ENCODE data around the gene NCOR1. TPM values are rescaled to one million over a fixed set of nuclear protein-coding genes. Genes with fewer than 3 reads are reported as not detected.
A peak's percentile ranks its signal among the peaks of the same experiment; 100 is the strongest.
"Not testable (repeated sequence)": the region's sequence is repeated elsewhere in the genome, so short reads cannot be mapped to it uniquely, and the experiment has no call there.

Gene NCOR1
- total and polyA plus RNA-seq, 2 of the 8 experiments (the other 6 are each of a cell fraction or from before 2014, with no cell fraction given) = 65.4 to 142 TPM

DNA sequence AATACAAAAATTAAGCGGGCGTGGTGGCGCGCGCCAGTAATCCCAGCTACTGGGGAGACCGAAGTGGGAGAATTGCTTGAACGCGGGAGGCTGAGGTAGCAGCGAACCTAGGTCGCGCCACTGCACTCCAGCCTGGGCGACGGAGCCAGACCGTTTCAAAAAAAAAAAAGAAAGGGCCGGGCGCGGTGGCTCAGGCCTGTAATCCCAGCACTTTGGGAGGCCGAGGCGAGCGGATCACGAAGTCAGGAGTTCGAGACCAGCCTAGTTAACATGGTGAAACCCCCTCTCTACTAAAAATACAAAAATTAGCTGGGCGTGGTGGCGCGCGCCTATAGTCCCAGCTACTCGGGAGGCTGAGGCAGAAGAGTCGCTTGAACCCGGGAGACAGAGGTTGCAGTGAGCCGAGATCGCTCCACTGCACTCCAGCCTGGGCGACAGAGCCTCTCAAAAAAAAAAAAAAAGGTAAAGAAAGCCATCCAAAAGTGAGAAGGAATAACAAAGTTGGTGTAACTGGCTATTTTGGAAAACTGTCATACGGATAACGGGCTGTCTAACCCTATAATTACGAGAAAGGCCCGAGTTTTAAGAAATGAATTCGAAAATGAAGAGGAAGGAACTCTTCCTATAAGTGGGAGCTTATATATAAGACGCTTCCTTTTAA, 1.1 kb upstream of the NCOR1 start:
- H3K4me3 ChIP-seq (ENCODE audit: extremely low read depth in 1 of 4, insufficient read depth in 2 of 4, low read depth in 3 of 4, low read length in 4 of 4) = peak overlapping the region; percentile 80 to 97 (median 94); a peak in 7 of 8 replicates
- H2BK120ac ChIP-seq (replicated peaks; ENCODE audit: low read depth, low read length); H4K20me1 ChIP-seq (replicated peaks in 1 of 2; ENCODE audit: control insufficient read depth in 1 of 2, insufficient read depth in 2 of 2, low read length in 2 of 2); H3K23me2 ChIP-seq (ENCODE audit: low read depth, low read length); H3K79me1 ChIP-seq (ENCODE audit: low read depth, low read length); H3K4ac ChIP-seq (replicated peaks; ENCODE audit: insufficient read length, low read depth, low read length); H3K36me3 ChIP-seq (ENCODE audit: control insufficient read depth in 2 of 4, insufficient read depth in 4 of 4, low read length in 3 of 4); H3K27me3 ChIP-seq (replicated peaks in 1 of 4; ENCODE audit: control insufficient read depth in 3 of 4, extremely low read depth in 1 of 4, insufficient read depth in 3 of 4, low read length in 3 of 4); H2BK20ac ChIP-seq (ENCODE audit: low read length); H3K14ac ChIP-seq (ENCODE audit: insufficient read length); H3K4me1 ChIP-seq (replicated peaks in 1 of 4; ENCODE audit: control insufficient read depth in 3 of 4, insufficient read depth in 4 of 4, low read length in 3 of 4); DNase-seq (ENCODE audit: low read depth in 1 of 2, low spot score in 2 of 2); H4K91ac ChIP-seq (replicated peaks; ENCODE audit: insufficient read length, low read length); H2BK15ac ChIP-seq (ENCODE audit: low read length); H3K23ac ChIP-seq (ENCODE audit: insufficient read length); FAIRE-seq; H4K5ac ChIP-seq (ENCODE audit: insufficient read length, low read depth, low read length); H3K56ac ChIP-seq (replicated peaks; ENCODE audit: insufficient read length, low read depth, low read length); H3K18ac ChIP-seq (ENCODE audit: extremely low read depth, low read length); H2AK5ac ChIP-seq (ENCODE audit: low read depth, low read length); H3K9me3 ChIP-seq (ENCODE audit: insufficient read depth in 2 of 2, low read depth in 1 of 2, low read length in 1 of 2): not testable (repeated sequence)
- WGBS, 2 experiments (ENCODE audit: extremely low coverage in 1 of 2, insufficient coverage in 1 of 2, insufficient read length in 1 of 2, insufficient replicate concordance in 2 of 2, low coverage in 1 of 2, low lambda C conversion rate in 2 of 2, missing lambda C conversion rate in 1 of 2) = 87% methylated on average over 26 of the region's 38 CpGs; no CpG with 5 or more reads in 1 of the 2 experiments
- POLR2A ChIA-PET (ENCODE audit: partially characterized antibody) = interaction anchor here (0.9 to 4.8 kb wide), 24 partner anchors 10 to 250 kb away, joined by 3 to 46 read pairs (median 5); partner anchors contain the start of genes CENPV, TTC19 and ZSWIM7
- CTCF ChIA-PET (ENCODE audit: partially characterized antibody) = interaction anchor here (0.6 to 1.7 kb wide), 3 partner anchors 13 to 233 kb away, joined by 3 to 6 read pairs (median 4); no protein-coding TSS in a partner anchor
- 0 out of 2 replicates have a peak overlapping the region, but pooled peaks have one; percentile 18 for H2BK12ac ChIP-seq (ENCODE audit: low read depth, low read length)
- peaks cover 21 to 66% of the 10 kb centered on the region in 2 experiments for H3K79me2 ChIP-seq (ENCODE audit: control insufficient read depth in 1 of 2, insufficient read depth in 2 of 2, low read length in 2 of 2)
- peak overlapping the region; percentile 98; the same call in 1 of the 2 replicates for H4K8ac ChIP-seq (ENCODE audit: extremely low read depth, insufficient read depth, low read length)
- H3K27ac ChIP-seq (ENCODE audit: low read depth, low read length) = peak overlapping the region; percentile 95; the same call in 1 of the 2 replicates
- peak overlapping the region in 2 of 4 experiments; percentile 94 to 95; a peak in 4 of 7 replicates for H3K9ac ChIP-seq (replicated peaks in 1 of 4; ENCODE audit: extremely low read depth in 1 of 4, low read depth in 3 of 4, low read length in 3 of 4)
- H3K4me2 ChIP-seq (ENCODE audit: insufficient read depth in 1 of 2, low read depth in 2 of 2, low read length in 2 of 2) = peak overlapping the region; percentile 80 to 90
- H2BK5ac ChIP-seq (ENCODE audit: low read depth, low read length) = peak overlapping the region; percentile 91; the same call in 1 of the 2 replicates
- H2AFZ ChIP-seq (ENCODE audit: low read length) = peak overlapping the region; percentile 94; the same call in 1 of the 2 replicates
